ENCODE data around the gene BCL2L1. TPM values are rescaled to one million over a fixed set of nuclear protein-coding genes. Genes with fewer than 3 reads are reported as not detected.

The BCL2L1 gene
- total RNA-seq, 1 donor from 2014 or later, result 32.6 TPM

- no peak for FAIRE-seq
- DNase-seq (ENCODE audit: low spot score in 2 of 2), result no peak
These were observed 26.5 kb downstream of the BCL2L1 start for GRCh38 chr20:31695849-31696804.

GRCh38 chr20:31694842-31695593, 27.6 kb downstream of the BCL2L1 start:
- DNase-seq (ENCODE audit: low spot score in 2 of 2), result no peak
- FAIRE-seq, result no peak

- no peak for DNase-seq (ENCODE audit: low spot score in 2 of 2)
- no peak for FAIRE-seq
These were observed 28.5 kb downstream of the BCL2L1 start for GRCh38 chr20:31693987-31694661.

- DNase-seq (ENCODE audit: low spot score in 2 of 2), result no peak
- no peak for FAIRE-seq
These were observed 29.3 kb downstream of the BCL2L1 start for GRCh38 chr20:31693402-31693801.

DNA sequence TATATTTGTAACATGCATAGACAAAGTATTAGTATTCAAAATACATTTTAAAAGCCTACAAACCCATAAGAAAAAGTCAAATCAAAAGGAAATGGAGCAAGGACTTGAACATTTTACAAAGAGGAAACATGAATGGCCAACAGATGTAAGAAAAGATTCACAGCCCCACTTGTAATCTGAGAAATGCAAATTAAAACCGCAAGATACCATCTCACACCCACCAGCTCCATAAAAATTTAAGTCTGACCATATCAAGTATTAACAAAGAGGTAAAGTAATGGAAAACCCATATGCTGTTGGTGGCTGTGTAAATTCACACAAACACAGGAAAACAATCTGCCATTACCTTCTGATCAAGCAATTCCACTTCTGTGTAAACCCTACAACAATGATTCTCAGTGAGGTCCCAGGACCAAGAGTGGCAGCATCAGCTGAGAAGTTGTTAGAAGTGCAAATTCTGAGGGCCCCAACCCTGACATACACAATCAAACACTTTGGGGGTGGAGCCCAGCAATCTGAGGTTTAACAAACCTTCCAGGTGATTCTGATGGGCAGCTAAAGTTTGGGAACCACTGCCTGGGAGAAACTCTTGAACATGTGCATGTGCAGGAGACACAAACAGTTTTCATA, 30.9 kb downstream of the BCL2L1 start:
- no peak for DNase-seq (ENCODE audit: low spot score in 2 of 2)
- no peak for FAIRE-seq

DNA sequence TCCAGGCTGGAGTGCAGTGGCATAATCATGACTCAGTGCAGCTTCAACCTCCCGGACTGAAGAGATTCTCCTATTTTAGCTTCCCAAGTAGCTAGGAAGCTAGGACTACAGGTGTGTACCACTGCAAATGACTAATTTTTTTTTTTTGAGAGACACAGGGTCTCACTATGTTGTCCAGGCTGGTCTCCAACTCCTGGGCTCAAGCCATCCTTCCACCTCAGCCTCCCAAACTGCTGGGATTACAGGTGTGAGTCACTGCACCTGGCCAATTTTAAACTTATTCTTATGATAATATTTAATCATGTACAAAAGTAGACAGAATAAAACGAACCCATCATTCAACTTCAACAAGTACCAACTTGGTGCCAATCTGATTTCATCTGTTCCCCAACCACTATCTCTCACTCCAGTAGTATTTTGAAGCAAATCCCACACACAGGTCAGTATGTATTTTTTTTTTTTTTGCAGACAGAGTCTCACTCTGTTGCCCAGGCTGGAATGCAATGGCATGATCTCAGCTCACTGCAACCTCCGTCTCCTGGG, 32.5 kb downstream of the BCL2L1 start:
- DNase-seq (ENCODE audit: low spot score in 2 of 2) (no peak), FAIRE-seq (no peak)

DNA sequence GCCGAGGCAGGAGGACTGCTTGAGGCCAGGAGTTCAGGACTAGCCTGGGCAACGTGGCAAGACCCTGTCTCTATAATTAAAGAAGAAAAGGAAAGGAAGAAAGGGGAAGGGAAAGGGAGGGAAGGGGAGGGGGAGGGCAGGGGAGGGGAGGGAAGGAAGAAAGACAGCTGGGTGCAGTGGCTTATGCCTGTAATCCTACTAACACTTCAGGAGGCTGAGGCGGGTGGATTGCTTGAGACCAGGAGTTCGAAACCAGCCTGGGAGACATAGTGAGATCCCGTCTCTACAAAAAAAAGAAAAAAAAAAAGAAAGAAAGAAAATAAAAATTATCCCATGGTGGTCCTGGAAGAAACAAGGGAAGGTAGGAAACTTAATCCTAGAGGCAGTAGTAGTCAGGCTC, 33.5 kb downstream of the BCL2L1 start:
- FAIRE-seq, result no peak
- DNase-seq (ENCODE audit: low spot score in 2 of 2), result no peak

GRCh38 chr20:31687777-31688176, 34.9 kb downstream of the BCL2L1 start:
- no peak for DNase-seq (ENCODE audit: low spot score in 2 of 2)
- FAIRE-seq, result no peak

GRCh38 chr20:31685853-31686643, 36.6 kb downstream of the BCL2L1 start:
- DNase-seq (ENCODE audit: low spot score in 2 of 2) (no peak), FAIRE-seq (no peak)

DNA sequence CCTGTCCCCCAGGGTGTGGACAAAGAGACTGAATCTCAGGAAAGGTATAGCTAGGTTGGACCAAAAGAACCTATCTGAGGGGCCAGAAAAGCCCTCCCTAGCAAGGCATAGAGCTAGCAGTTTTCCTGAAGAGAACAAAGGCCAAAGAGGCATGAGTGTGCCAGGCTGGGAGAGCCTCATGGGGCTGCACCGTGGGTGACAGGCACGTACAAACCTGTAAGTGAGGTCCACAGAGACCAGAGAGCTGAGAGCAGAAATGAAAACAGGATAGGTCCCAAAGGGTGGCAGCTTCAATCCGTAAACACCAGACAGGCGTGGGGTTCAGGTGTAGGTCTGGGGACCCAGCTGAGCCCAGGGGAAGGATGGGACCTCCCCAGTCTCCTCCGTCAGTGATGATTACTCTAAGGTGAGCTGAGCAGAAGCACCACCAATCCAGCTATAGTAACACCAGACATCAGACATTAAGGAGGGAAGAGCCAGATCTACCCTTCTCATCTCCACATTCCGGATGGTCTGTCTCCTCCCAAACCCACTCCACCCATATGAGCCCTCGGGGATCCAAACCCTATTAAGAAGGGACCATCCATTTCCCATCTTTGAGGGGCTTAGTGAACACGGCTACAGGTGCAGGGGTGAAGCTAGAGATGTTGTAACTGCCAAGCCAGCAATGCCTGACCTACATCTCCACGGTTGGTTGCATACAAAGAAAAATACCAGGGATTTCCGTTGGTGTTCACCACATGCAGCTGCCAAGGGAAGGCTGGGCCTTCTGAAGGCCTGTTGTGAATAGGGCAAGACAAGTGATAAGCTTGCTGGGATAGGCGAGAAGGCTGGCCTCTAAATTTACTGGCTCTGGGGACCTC, 38.3 kb downstream of the BCL2L1 start:
- no peak for FAIRE-seq
- DNase-seq (ENCODE audit: low spot score in 2 of 2), result no peak

DNA sequence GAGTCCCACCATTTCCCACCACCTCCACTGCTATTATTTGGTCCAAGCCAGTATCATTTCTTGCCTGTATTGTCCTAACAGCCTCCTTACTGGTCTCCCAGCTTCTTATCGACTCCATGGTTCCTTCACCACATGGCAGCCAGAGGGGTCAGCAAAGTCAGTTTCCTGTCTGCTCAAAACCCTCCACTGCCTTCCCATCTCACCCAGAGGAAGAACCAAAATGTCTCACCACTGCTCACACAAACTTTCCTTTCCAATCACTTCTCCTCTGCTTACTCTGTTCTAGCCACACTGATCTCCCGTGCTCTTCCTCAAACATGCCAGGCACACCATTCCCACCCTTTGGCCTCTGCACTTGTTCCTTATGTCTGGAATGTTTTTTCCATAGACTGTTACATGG, 39.7 kb downstream of the BCL2L1 start:
- FAIRE-seq, result no peak
- no peak for DNase-seq (ENCODE audit: low spot score in 2 of 2)

DNA sequence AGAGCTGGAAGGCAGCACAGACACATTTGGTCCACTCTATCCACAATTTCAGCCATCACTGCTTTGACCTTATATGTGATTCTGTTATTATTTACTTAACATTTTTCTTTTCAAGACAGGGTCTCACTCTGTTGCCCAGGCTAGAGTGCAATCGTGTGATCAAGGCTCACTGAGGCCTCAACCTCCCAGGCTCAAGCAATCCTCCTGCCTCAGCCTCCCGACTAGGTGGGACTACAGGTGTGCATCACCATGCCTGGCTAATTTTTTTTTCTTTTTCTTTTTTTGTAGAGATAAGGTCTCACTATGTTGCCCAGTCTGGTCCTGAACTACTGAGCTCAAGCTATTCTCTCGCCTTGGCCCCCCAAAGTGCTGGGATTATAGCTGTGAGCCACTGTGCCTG, 40.3 kb downstream of the BCL2L1 start:
- DNase-seq (ENCODE audit: low spot score in 2 of 2), result no peak
- FAIRE-seq, result no peak

DNA sequence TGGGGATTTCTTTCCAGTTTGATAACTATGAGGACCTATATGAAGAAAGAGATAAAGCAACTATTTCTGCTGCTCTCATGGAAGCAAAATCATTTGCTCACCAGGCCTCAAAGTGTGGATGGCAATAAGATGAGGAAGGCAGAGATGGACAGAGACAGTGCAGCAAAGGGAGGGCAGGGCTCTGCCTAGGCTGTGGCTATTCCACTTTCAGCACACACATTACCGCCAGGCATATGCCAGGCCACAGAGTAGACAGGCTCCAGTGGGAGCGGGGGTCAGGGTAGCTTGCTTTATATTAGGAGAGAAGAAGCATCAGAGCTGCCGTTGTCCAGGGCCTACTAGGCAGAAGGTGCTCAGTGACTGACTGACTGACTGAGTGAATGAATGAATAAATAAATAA, 40.9 kb downstream of the BCL2L1 start:
- DNase-seq (ENCODE audit: low spot score in 2 of 2) (no peak), FAIRE-seq (no peak)

GRCh38 chr20:31681128-31681727, 41.4 kb downstream of the BCL2L1 start:
- FAIRE-seq, result no peak

DNA sequence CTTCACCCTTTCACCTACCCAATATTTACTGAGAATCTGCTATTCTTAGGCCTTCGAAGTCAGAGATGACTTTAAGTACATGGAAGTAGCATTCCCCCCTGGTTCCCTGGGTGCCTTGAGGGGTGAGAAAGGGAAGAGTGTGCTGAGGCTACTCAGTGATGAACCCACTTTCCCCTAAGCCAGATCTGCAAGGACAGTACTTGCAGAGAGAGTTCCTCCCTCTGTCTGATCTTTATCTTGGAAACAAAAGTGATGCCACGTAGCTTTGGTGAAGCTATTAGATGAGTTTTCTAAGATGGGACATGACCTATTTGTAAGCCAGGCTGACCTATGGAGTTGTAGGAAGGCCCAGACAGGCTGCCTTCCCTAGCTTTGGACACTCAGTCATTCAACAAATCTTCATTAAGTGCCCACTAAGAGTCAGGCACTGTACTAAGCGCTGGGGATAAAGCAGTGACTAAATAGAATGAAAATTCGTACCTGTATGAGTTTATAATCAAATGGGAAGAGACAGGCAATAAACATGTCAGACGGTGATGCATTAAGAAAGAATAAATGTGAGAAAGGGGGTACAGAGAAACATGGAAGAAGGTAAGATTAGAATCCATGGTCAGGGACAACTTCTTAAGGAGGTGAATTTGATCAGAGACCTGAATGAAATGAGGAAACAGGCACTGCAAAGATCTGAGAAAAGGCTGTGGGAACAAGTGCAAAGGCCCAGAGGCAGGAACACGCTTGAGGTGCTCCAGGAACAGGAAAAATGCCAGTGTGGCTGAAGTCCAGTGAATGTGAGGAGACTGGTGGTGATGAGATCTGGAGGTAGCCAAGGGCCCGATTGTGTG, 42.2 kb downstream of the BCL2L1 start:
- no peak for FAIRE-seq
- DNase-seq (ENCODE audit: low spot score in 2 of 2), result no peak

More at GRCh38 chr20:31681128-31681727, 41.4 kb downstream of the BCL2L1 start:
- DNase-seq (ENCODE audit: low spot score in 2 of 2), result no peak

DNA sequence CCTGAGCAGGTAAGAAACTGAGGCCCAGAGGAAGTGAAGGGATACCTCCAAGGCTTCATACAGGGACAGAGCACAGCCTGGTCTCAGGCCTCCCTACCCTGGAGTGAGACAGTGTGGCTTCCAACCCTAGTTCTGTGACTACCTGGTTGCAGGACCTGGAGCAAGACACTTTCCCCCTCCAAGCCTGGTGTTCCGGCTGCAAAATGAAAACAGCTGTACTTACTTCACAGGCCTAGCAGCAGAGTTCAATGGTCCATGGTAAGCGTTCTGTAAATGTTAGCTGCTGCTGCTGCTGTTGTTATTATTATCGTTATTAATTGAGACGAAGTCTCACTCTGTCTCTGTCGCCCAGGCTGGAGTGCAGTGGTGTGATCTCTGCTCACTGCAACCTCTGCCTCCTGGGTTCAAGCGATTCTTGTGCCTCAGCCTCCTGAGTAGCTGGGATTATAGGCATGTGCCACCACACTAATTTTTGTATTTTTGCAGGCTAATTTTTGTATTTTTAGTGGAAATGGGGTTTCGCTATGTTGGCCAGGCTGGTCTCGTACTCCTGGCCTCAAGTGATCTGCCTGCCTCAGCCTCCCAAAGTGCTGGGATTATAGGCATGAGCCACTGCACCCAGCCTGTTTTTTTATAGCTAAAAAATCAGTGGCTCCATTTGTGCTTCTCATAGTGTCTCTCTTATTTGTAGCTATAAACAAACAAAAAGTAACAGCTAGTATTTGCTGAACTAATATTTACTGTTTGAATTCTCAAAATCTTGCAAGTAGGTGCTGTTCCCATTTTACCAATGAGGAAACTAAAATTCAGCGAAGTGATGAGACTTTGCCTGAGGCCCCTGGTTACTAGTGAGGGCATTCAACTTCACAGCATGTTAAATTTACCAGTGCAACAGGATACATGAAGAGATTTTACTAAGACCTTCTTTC, 43.0 kb downstream of the BCL2L1 start:
- FAIRE-seq, result no peak

More for the DNA sequence above, 43.0 kb downstream of the BCL2L1 start:
- no peak for DNase-seq (ENCODE audit: low spot score in 2 of 2)

Data from frontal cortex (tissue), 4 donors.